AG04450 (cell line): Measurements from ENCODE around the gene MED7. TPM values are rescaled to one million over a fixed set of nuclear protein-coding genes. Genes with fewer than 3 reads are reported as not detected.
A peak's percentile ranks its signal among the peaks of the same experiment; 100 is the strongest.

Experiments used
- CTCF ChIA-PET: fragments of 300-600, 350-600 bp; formaldehyde crosslinking; extraction: SDS; loops from one replicate; lab custom pipeline; 2022; ENCODE audit warnings: antibody characterized with exemption, inconsistent platforms; lab: Charles Lee
- POLR2A ChIA-PET: fragments of 350-600 bp; formaldehyde crosslinking; extraction: SDS; loops from one replicate; lab custom pipeline; 2021; ENCODE audit warnings: antibody characterized with exemption, inconsistent platforms; lab: Yijun Ruan, JAX
- DNase-seq: peaks from one replicate; pipeline ENCODE4 v3.0.0-alpha.2; 2011; ENCODE audit warnings: low read depth, low spot score
- H3K27ac ChIP-seq: one replicate; pipeline ENCODE4 v1.5.1; 2012; ENCODE audit warnings: low read depth, low read length, control low read depth
- H3K27me3 ChIP-seq: one replicate; pipeline ENCODE4 v1.6.0; 2012; ENCODE audit warnings: low read length; ENCODE audit not compliant: control insufficient read depth, insufficient read depth
- H3K4me3 ChIP-seq: 2 replicates; pipeline ENCODE4 v1.5.1; 2011; ENCODE audit warnings: mild to moderate bottlenecking, low read depth, low read length, control low read depth
- H3K9me3 ChIP-seq: 2 replicates; pipeline ENCODE4 v1.5.1; 2012; ENCODE audit warnings: low read length; ENCODE audit not compliant: control insufficient read depth, insufficient read depth
- CTCF ChIP-seq: IDR thresholded peaks from 2 replicates; pipeline ENCODE4 v1.5.1; 2011; ENCODE audit warnings: low read depth, low read length, control low read depth, inconsistent platforms
- polyA plus RNA-seq: library from polyadenylated mRNA; depleted of rRNA; stranded (reverse); fragments of >200 nt; gene quantifications from 2 replicates; pipeline ENCODE4 v1.2.3, GENCODE V29; 2011

MED7 gene
- polyA plus RNA-seq, 1 experiment, result 16.4 TPM

- no peak for DNase-seq
- no peaks in the 10 kb centered on the region for H3K27me3 ChIP-seq
- H3K27ac ChIP-seq, result no peak overlapping the region
- ChIA-PET POLR2A (no interaction called here), CTCF (interaction anchor here (0.6 to 2.2 kb wide), 3 partner anchors 9 to 1195 kb away, joined by 3 to 16 read pairs (median 3); no protein-coding TSS in a partner anchor)
- H3K4me3 ChIP-seq, result no peak overlapping the region
- H3K9me3 ChIP-seq, result no peaks in the 10 kb centered on the region
- no peak for TF ChIP-seq CTCF
Observed at GRCh38 chr5:157157293-157157891, 14.7 kb upstream of the MED7 start.

GRCh38 chr5:157155297-157155696 lies 12.6 kb upstream of the MED7 start:
- TF ChIP-seq CTCF, result no peak
- Histone ChIP-seq H3K9me3 (no peaks in the 10 kb centered on the region), H3K4me3 (no peak overlapping the region), H3K27ac (no peak overlapping the region), H3K27me3 (no peaks in the 10 kb centered on the region)
- CTCF ChIA-PET, result no interaction called here
- no peak for DNase-seq
- POLR2A ChIA-PET, result no interaction called here

- H3K4me3 ChIP-seq, result no peak overlapping the region
- POLR2A ChIA-PET, result no interaction called here
- no peaks in the 10 kb centered on the region for H3K27me3 ChIP-seq
- no peak overlapping the region for H3K27ac ChIP-seq
- no peak for DNase-seq
- no peaks in the 10 kb centered on the region for H3K9me3 ChIP-seq
- CTCF ChIA-PET, result no interaction called here
- TF ChIP-seq CTCF, result no peak
Observed at GRCh38 chr5:157150995-157151394, 8.3 kb upstream of the MED7 start.

- Histone ChIP-seq H3K4me3 (no peak overlapping the region), H3K27me3 (no peaks in the 10 kb centered on the region), H3K9me3 (no peaks in the 10 kb centered on the region), H3K27ac (no peak overlapping the region)
- TF ChIP-seq CTCF, result peak; percentile 95
- ChIA-PET CTCF (interaction anchor here (0.5 to 2.5 kb wide), 20 partner anchors 9 to 594 kb away, joined by 3 to 16 read pairs (median 6); partner anchors contain the start of genes LSM11 and THG1L), POLR2A (no interaction called here)
- no peak for DNase-seq
Observed at GRCh38 chr5:157148734-157149615, 6.3 kb upstream of the MED7 start.
